Measurements from ENCODE around the gene AAGAB. TPM values are rescaled to one million over a fixed set of nuclear protein-coding genes. Genes with fewer than 3 reads are reported as not detected.

The AAGAB gene
- total RNA-seq (2021; ENCODE audit: unreplicated experiment), result 102 TPM
- 55.8 TPM for polyA plus RNA-seq (2012; ENCODE audit: insufficient read length)
- percentile 94 among the genes with signal in this experiment for Bru-seq, nascent RNA
- BruChase-seq, experiment 1, labeled RNA remaining after a 2-hour chase, result percentile 90 among the genes with signal in this experiment
- percentile 92 among the genes with signal in this experiment for BruChase-seq, experiment 2, labeled RNA remaining after a 6-hour chase
- long read RNA-seq, transcript AAGAB-207 (10 exons, 2,251 nt), result minor isoform, 17 of 210 reads
- long read RNA-seq, transcript AAGAB-201 (10 exons, 2,841 nt), result major isoform, 160 of 210 reads
- long read RNA-seq, partial matches to known transcripts, result 9 of 210 reads
- long read RNA-seq, other reads (novel, unspliced or antisense), result 24 of 210 reads

GRCh38 chr15:67254238-67255175 lies at the start of gene AAGAB, which contains the start of gene IQCH:
Gene AAGAB (minus strand): TSS chr15:67254661. CDS start chr15:67254631, 30 bp downstream.
Gene IQCH (plus strand): TSS chr15:67254786. CDS start chr15:67254897, 111 bp downstream.
- BruUV-seq (replicated peaks), result no TSS peak
- in situ Hi-C loops (cut with HindIII; ENCODE audit: low pct_unique_long_range_greater_than_20kb, low sequenced_read_pairs) (no loop called here), intact Hi-C loops (cut with micrococcal nuclease; ENCODE audit: unreplicated experiment) (no loop called here)
- TF ChIP-seq SIN3A (IDR thresholded peaks at IDR 0.05; ENCODE audit: borderline replicate concordance, insufficient read depth, low read depth, low read length), result peak; percentile 88
- TF ChIP-seq TCF7L2 (IDR thresholded peaks at IDR 0.05; ENCODE audit: low read depth, low read length), result peak; percentile 68
- peak in 1 of 2 experiments; percentile 74; a peak in 1 of 4 replicates for TF ChIP-seq REST (IDR thresholded peaks at IDR 0.05; ENCODE audit: insufficient read depth in 1 of 2, low read depth in 2 of 2, low read length in 1 of 2)
- peak; percentile 93 for TF ChIP-seq POLR2AphosphoS5 (IDR thresholded peaks at IDR 0.05; ENCODE audit: low read depth, low read length)
- no peak for TF ChIP-seq CTCF (IDR thresholded peaks at IDR 0.05)
- peak; percentile 86 for DNase-seq (ENCODE audit: low read depth, low spot score)
- POLR2A ChIA-PET, result interaction anchor here (0.5 to 1.0 kb wide), 5 partner anchors 34 to 576 kb away, joined by 3 to 8 read pairs (median 3); partner anchors contain the start of gene SMAD3
- H3K36me3 ChIP-seq (ENCODE audit: control insufficient read depth, insufficient read depth, low read length), result peaks cover 4% of the 10 kb centered on the region; the same call in 1 of the 2 replicates
- peak; percentile 98 for ATAC-seq
- peaks cover 20% of the 10 kb centered on the region for H3K4me1 ChIP-seq (ENCODE audit: control insufficient read depth, insufficient read depth, low read length)
- CTCF ChIA-PET, result interaction anchor here (0.6 kb wide), 1 partner anchor 186 kb away, joined by 4 read pairs; no protein-coding TSS in a partner anchor
- H3K4me3 ChIP-seq (ENCODE audit: low read depth in 2 of 2, low read length in 2 of 2), result peak within 1 kb of the TSS; percentile 83 to 87
- H3K9me3 ChIP-seq (ENCODE audit: control insufficient read depth, insufficient read depth, low read depth, low read length), result no peaks in the 10 kb centered on the region
- no peaks in the 10 kb centered on the region for H3K27me3 ChIP-seq (ENCODE audit: control insufficient read depth, insufficient read depth, low read length)
- H3K27ac ChIP-seq (ENCODE audit: low read length), result peak within 1 kb of the TSS; percentile 96

GRCh38 chr15:67303490-67304363 lies 49.3 kb upstream of the AAGAB start:
- peaks cover 15% of the 10 kb centered on the region for H3K4me1 ChIP-seq (ENCODE audit: control insufficient read depth, insufficient read depth, low read length)
- CTCF ChIA-PET, result interaction anchor here (0.6 kb wide), 1 partner anchor 195 kb away, joined by 3 read pairs; no protein-coding TSS in a partner anchor
- H3K27ac ChIP-seq (ENCODE audit: low read length), result peak overlapping the region; percentile 60; the same call in 1 of the 2 replicates
- POLR2A ChIA-PET, result interaction anchor here (0.6 kb wide), 1 partner anchor 114 kb away, joined by 4 read pairs; no protein-coding TSS in a partner anchor
- DNase-seq (ENCODE audit: low read depth, low spot score), result peak; percentile 10
- BruUV-seq (replicated peaks), result no TSS peak
- intact Hi-C loops (cut with micrococcal nuclease; ENCODE audit: unreplicated experiment) (loop anchor here (5.0 to 10.0 kb wide), 2 partner anchors 109 to 356 kb away; no protein-coding TSS in a partner anchor), in situ Hi-C loops (cut with HindIII; ENCODE audit: low pct_unique_long_range_greater_than_20kb, low sequenced_read_pairs) (no loop called here)
- no peak overlapping the region for H3K4me3 ChIP-seq (ENCODE audit: low read depth in 2 of 2, low read length in 2 of 2)
- peak; percentile 93 for ATAC-seq
- H3K36me3 ChIP-seq (ENCODE audit: control insufficient read depth, insufficient read depth, low read length), result no peaks in the 10 kb centered on the region
- no peaks in the 10 kb centered on the region for H3K9me3 ChIP-seq (ENCODE audit: control insufficient read depth, insufficient read depth, low read depth, low read length)
- TF ChIP-seq CTCF (IDR thresholded peaks at IDR 0.05) (peak; percentile 69), TCF7L2 (IDR thresholded peaks at IDR 0.05; ENCODE audit: low read depth, low read length) (no peak)
- H3K27me3 ChIP-seq (ENCODE audit: control insufficient read depth, insufficient read depth, low read length), result no peaks in the 10 kb centered on the region

Measured in Panc1 (cell line).